ENCODE results near the gene ME1.

Gene ME1

GRCh38 chr6:83182114-83182513, 248.7 kb downstream of the ME1 start:
- Histone ChIP-seq H3K4me1 (ENCODE audit: insufficient read depth, low read length) (no peaks in the 10 kb centered on the region), H3K79me2 (ENCODE audit: insufficient read depth, low read length) (no peaks in the 10 kb centered on the region), H3K9ac (ENCODE audit: low read depth, low read length) (no peak overlapping the region), H3K27me3 (ENCODE audit: insufficient read depth, low read length, poor library complexity) (no peaks in the 10 kb centered on the region), H3K4me3 (ENCODE audit: low read depth in 1 of 2, low read length in 2 of 2) (no peak overlapping the region), H2AFZ (ENCODE audit: low read depth, low read length) (no peak overlapping the region), H3K36me3 (ENCODE audit: insufficient read depth, low read length) (peaks cover 75% of the 10 kb centered on the region), H3K4me2 (ENCODE audit: insufficient read depth, low read length) (no peak overlapping the region), H4K20me1 (ENCODE audit: insufficient read depth, low read length) (no peaks in the 10 kb centered on the region), H3K27ac (ENCODE audit: low read length) (no peak overlapping the region), H3K9me3 (ENCODE audit: insufficient read depth, low read length, severe bottlenecking) (no peaks in the 10 kb centered on the region)
- no peak for TF ChIP-seq CTCF (IDR thresholded peaks at IDR 0.05; ENCODE audit: borderline replicate concordance, extremely low read depth, low read length, poor library complexity, severe bottlenecking)
- TF ChIP-seq EZH2 (IDR thresholded peaks at IDR 0.05; ENCODE audit: borderline replicate concordance, low read depth, low read length, severe bottlenecking), result no peak
- ATAC-seq (ENCODE audit: insufficient read depth, low read depth), result no peak
- DNase-seq, result no peak

GRCh38 chr6:83180426-83180950, 250.4 kb downstream of the ME1 start:
- Histone ChIP-seq H3K27ac (ENCODE audit: low read length) (no peak overlapping the region), H3K27me3 (ENCODE audit: insufficient read depth, low read length, poor library complexity) (no peaks in the 10 kb centered on the region), H3K9me3 (ENCODE audit: insufficient read depth, low read length, severe bottlenecking) (no peaks in the 10 kb centered on the region), H3K4me2 (ENCODE audit: insufficient read depth, low read length) (no peak overlapping the region), H2AFZ (ENCODE audit: low read depth, low read length) (no peak overlapping the region), H3K36me3 (ENCODE audit: insufficient read depth, low read length) (peaks cover 64% of the 10 kb centered on the region), H4K20me1 (ENCODE audit: insufficient read depth, low read length) (no peaks in the 10 kb centered on the region), H3K4me1 (ENCODE audit: insufficient read depth, low read length) (no peaks in the 10 kb centered on the region), H3K9ac (ENCODE audit: low read depth, low read length) (no peak overlapping the region), H3K79me2 (ENCODE audit: insufficient read depth, low read length) (no peaks in the 10 kb centered on the region), H3K4me3 (ENCODE audit: low read depth in 1 of 2, low read length in 2 of 2) (no peak overlapping the region)
- no peak for TF ChIP-seq CTCF (IDR thresholded peaks at IDR 0.05; ENCODE audit: borderline replicate concordance, extremely low read depth, low read length, poor library complexity, severe bottlenecking)
- TF ChIP-seq EZH2 (IDR thresholded peaks at IDR 0.05; ENCODE audit: borderline replicate concordance, low read depth, low read length, severe bottlenecking), result no peak
- DNase-seq (no peak), ATAC-seq (ENCODE audit: insufficient read depth, low read depth) (no peak)

- Histone ChIP-seq H3K27ac (ENCODE audit: low read length) (no peak overlapping the region), H3K36me3 (ENCODE audit: insufficient read depth, low read length) (peaks cover 65% of the 10 kb centered on the region), H3K27me3 (ENCODE audit: insufficient read depth, low read length, poor library complexity) (no peaks in the 10 kb centered on the region), H3K9ac (ENCODE audit: low read depth, low read length) (no peak overlapping the region), H3K4me3 (ENCODE audit: low read depth in 1 of 2, low read length in 2 of 2) (no peak overlapping the region), H3K9me3 (ENCODE audit: insufficient read depth, low read length, severe bottlenecking) (no peaks in the 10 kb centered on the region), H3K79me2 (ENCODE audit: insufficient read depth, low read length) (no peaks in the 10 kb centered on the region), H2AFZ (ENCODE audit: low read depth, low read length) (no peak overlapping the region), H4K20me1 (ENCODE audit: insufficient read depth, low read length) (no peaks in the 10 kb centered on the region), H3K4me1 (ENCODE audit: insufficient read depth, low read length) (no peaks in the 10 kb centered on the region), H3K4me2 (ENCODE audit: insufficient read depth, low read length) (no peak overlapping the region)
- DNase-seq (no peak), ATAC-seq (ENCODE audit: insufficient read depth, low read depth) (no peak)
- no peak for TF ChIP-seq CTCF (IDR thresholded peaks at IDR 0.05; ENCODE audit: borderline replicate concordance, extremely low read depth, low read length, poor library complexity, severe bottlenecking)
- TF ChIP-seq EZH2 (IDR thresholded peaks at IDR 0.05; ENCODE audit: borderline replicate concordance, low read depth, low read length, severe bottlenecking), result no peak
Measured at GRCh38 chr6:83176246-83176645, 254.6 kb downstream of the ME1 start.

GRCh38 chr6:83169511-83169910, 261.3 kb downstream of the ME1 start:
- DNase-seq (no peak), ATAC-seq (ENCODE audit: insufficient read depth, low read depth) (no peak)
- Histone ChIP-seq H3K4me2 (ENCODE audit: insufficient read depth, low read length) (no peak overlapping the region), H3K9me3 (ENCODE audit: insufficient read depth, low read length, severe bottlenecking) (no peaks in the 10 kb centered on the region), H3K4me1 (ENCODE audit: insufficient read depth, low read length) (no peaks in the 10 kb centered on the region), H4K20me1 (ENCODE audit: insufficient read depth, low read length) (no peaks in the 10 kb centered on the region), H3K36me3 (ENCODE audit: insufficient read depth, low read length) (peaks cover 92% of the 10 kb centered on the region), H2AFZ (ENCODE audit: low read depth, low read length) (no peak overlapping the region), H3K27ac (ENCODE audit: low read length) (no peak overlapping the region), H3K79me2 (ENCODE audit: insufficient read depth, low read length) (no peaks in the 10 kb centered on the region), H3K9ac (ENCODE audit: low read depth, low read length) (no peak overlapping the region), H3K4me3 (ENCODE audit: low read depth in 1 of 2, low read length in 2 of 2) (no peak overlapping the region), H3K27me3 (ENCODE audit: insufficient read depth, low read length, poor library complexity) (no peaks in the 10 kb centered on the region)
- TF ChIP-seq EZH2 (IDR thresholded peaks at IDR 0.05; ENCODE audit: borderline replicate concordance, low read depth, low read length, severe bottlenecking) (no peak), CTCF (IDR thresholded peaks at IDR 0.05; ENCODE audit: borderline replicate concordance, extremely low read depth, low read length, poor library complexity, severe bottlenecking) (no peak)
